ENCODE measurements around the gene MAGI2.

GRCh38 chr7:78412216-78412858 is 1041.1 kb downstream of the MAGI2 start:
- TF ChIP-seq CTCF (IDR thresholded peaks at IDR 0.05) (no peak), POLR2A (IDR thresholded peaks at IDR 0.05) (no peak), POLR2AphosphoS5 (IDR thresholded peaks at IDR 0.05) (no peak), EP300 (IDR thresholded peaks at IDR 0.05) (no peak)
